C4-2B (cell line): ENCODE results near the gene ABCG2.
"Not testable (repeated sequence)": the region's sequence is repeated elsewhere in the genome, so short reads cannot be mapped to it uniquely, and the experiment has no call there.

Source experiments
- CTCF ChIP-seq: fragments of 450-650 bp; conservative IDR thresholded peaks from 2 replicates; pipeline ENCODE4 v1.5.1; 2017; ENCODE audit warnings: mild to moderate bottlenecking
- ZFX ChIP-seq: fragments of 450-650 bp; IDR thresholded peaks from 2 replicates; pipeline ENCODE4 v1.6.1; 2017

DNA sequence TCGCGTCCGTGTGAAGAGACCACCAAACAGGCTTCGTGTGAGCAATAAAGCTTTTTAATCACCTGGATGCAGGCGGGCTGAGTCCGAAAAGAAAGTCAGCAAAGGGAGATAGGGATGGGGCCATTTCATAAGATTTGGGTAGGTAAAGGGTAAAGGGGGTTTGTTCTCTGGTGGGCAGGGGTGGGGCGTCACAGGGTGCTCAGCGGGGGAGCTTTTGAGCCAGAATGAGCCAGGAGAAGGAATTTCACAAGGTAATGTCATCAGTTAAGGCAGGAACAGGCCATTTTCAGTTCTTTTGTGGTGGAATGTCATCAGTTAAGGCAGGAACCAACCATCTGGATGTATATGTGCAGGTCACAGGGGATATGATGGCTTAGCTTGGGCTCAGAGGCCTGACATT is 6.1 kb downstream of the ABCG2 start:
- not testable (repeated sequence) for TF ChIP-seq CTCF, ZFX
